K562 treated with DMSO at 1 percent for 24 hours (cell line): Measurements from ENCODE around the gene PCAT6. TPM values are rescaled to one million over a fixed set of nuclear protein-coding genes. Genes with fewer than 3 reads are reported as not detected.

Experiments used
- total RNA-seq: library from RNA; unstranded; fragments of 300-600 nt; gene quantifications from 2 replicates; pipeline ENCODE4 v1.2.3, GENCODE V29; 2022; ENCODE audit warnings: low read depth; ENCODE audit not compliant: insufficient read depth

Gene PCAT6
- total RNA-seq = 1.7 and 3.2 TPM in 2 replicates

DNA sequence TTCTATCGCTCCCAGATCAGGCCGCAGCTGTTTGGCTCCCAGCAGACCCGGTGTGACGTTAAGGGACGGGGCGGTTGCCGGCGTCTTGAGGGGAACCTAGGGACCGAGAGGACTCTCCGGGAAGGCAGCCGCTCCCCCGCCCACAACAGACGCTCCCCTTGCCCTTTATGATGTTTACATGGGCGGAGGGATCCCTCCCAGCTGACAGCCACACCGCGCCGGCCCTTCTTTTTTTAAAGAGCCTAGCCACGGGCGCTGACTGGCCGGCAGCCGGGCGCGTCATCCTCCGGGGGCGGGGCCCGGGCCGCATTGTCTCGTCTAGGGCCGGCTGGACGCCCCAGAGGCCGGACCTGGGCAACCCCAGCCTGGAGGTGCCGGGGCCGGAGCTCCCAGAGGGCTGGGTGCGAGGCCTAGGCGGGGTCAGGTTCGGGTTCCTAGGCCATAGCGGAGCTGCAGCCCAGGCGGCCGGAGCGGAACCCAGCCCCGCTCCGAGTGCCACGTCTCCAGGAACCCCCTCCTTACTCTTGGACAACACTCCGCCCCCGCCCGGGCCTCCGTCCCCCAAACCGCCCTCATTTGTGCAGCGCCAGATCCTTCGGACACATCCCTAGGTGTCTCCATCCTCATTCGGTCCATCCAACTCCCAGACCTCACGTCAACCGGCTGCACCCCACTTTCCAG, at the start of gene PCAT6:
Gene PCAT6 (plus strand): TSS at position 340 of the 681 bp plus-strand sequence.

DNA sequence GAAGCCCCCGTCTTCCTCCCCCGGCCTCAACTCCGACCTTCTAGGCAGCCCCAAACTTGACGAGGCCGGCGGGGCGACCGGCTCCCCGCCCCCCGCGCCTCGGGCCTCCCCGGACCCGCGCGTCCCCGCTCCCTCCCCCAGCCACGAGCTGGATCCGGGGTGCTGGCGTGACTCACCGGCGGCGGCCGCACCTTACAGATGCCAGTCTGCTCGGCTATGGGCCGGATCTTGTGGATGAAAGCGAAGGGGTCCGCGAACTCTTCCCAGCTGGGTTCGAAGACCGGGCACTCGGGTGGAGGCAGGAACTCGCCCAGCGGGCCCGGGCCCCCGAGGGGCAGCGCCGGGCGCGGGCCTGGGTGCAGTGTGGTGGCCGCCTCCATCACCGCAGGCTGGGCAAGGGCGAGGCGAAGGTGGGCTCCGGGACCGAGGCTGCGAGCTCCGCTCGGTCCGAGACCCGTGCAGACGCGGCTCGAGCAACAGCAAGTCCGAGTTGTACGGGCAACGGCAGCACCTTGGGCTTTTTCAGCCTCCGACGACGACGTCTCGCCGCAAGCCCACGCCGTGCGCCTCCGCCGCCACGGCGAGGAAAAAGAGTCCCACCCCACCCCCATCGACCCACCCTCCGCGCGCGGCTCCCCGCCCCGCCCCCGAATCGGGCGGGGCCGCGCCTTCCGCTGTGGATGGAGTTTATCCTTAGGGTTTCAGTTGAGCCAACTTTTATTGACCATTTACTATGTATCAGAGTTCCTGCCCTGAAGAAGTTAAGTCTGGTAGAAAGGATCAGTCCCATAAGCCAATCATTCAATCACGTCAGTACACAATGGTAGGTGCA, 2.6 kb upstream of the PCAT6 start, which contains the start of gene KDM5B:
Gene KDM5B (minus strand): TSS at position 496 of the 832 bp plus-strand sequence. CDS start 116 bp downstream, at position 380.

Other genes starting within 250 kb of the PCAT6 start
- gene SYT2, start 100.5 kb upstream of the PCAT6 start, total RNA-seq = 0.03 TPM in 1 of 2 replicates, not detected in the other
- gene KDM5B, start 2.5 kb upstream of the PCAT6 start, total RNA-seq = 30.8 and 33.6 TPM in 2 replicates
- 21.2 and 23.1 TPM in 2 replicates for gene RABIF, start 78.2 kb downstream of the PCAT6 start, total RNA-seq
- 23.3 and 24.6 TPM in 2 replicates for gene KLHL12, start 116.3 kb downstream of the PCAT6 start, total RNA-seq
- 118 and 120 TPM in 2 replicates for gene ADIPOR1, start 147.4 kb downstream of the PCAT6 start, total RNA-seq
- gene CYB5R1, start 156.3 kb downstream of the PCAT6 start, total RNA-seq = 55.0 and 57.7 TPM in 2 replicates
- gene TMEM183A, start 196.4 kb downstream of the PCAT6 start, total RNA-seq = 60.3 and 67.9 TPM in 2 replicates
- gene PPFIA4, start 215.5 kb downstream of the PCAT6 start, total RNA-seq = 2.5 and 5.8 TPM in 2 replicates